BLaER1 treated with 17β-estradiol and CSF1 and Interleukin-3, amounts not matched to agents 10 nM and 100 nM (cell line): Measurements from ENCODE around the gene ATP1B1.

Experiments
- H3K27ac ChIP-seq, 11 experiments: shearing (Covaris generic); formaldehyde crosslinking; 2 replicates each; pipeline ENCODE4 v1.8.1; 2022
- H3K27me3 ChIP-seq, 11 experiments: shearing (Covaris generic); formaldehyde crosslinking; 2 replicates each; pipeline ENCODE4 v1.8.1; 2022
- H3K36me3 ChIP-seq, 11 experiments: shearing (Covaris generic); formaldehyde crosslinking; 2 replicates each; pipeline ENCODE4 v1.8.1; 2022
- H3K4me1 ChIP-seq, 10 experiments: shearing (Covaris generic); formaldehyde crosslinking; 2 replicates each; pipeline ENCODE4 v1.8.1; 2022
- H3K4me2 ChIP-seq, 11 experiments: shearing (Covaris generic); formaldehyde crosslinking; 2 replicates each; pipeline ENCODE4 v1.8.1; 2022
- H3K4me3 ChIP-seq, 10 experiments: shearing (Covaris generic); formaldehyde crosslinking; 2 replicates each; pipeline ENCODE4 v1.8.1; 2022
- H3K9ac ChIP-seq, 11 experiments: shearing (Covaris generic); formaldehyde crosslinking; 2 replicates each; pipeline ENCODE4 v1.8.1; 2022
- H3K9me3 ChIP-seq, 11 experiments: shearing (Covaris generic); formaldehyde crosslinking; replicated peaks in 1 of 11; 2 replicates each; pipeline ENCODE4 v1.8.1; 2022
- H4K20me1 ChIP-seq, 11 experiments: shearing (Covaris generic); formaldehyde crosslinking; 2 replicates each; pipeline ENCODE4 v1.8.1; 2022
- Cebpa-rat ChIP-seq, 11 experiments: shearing (Covaris generic); IDR thresholded peaks; 2 replicates each; pipeline ENCODE4 v1.8.1; 2022

ATP1B1 gene

GRCh38 chr1:169106095-169106920 lies at the start of gene ATP1B1:
Gene ATP1B1 (plus strand): TSS chr1:169106690. CDS start chr1:169106830, 140 bp downstream.
- peaks cover 32 to 52% (median 42%) of the 10 kb centered on the region in 10 experiments for H3K4me1 ChIP-seq
- TF ChIP-seq Cebpa-rat (IDR thresholded peaks at IDR 0.05): no peak
- H4K20me1 ChIP-seq: peaks cover 0 to 7% (median 0%) of the 10 kb centered on the region in 11 experiments; a peak in 3 of 22 replicates
- H3K36me3 ChIP-seq: 0 out of 22 replicates have a peak, but pooled peaks cover 0 to under 1% (median 0%) of the 10 kb centered on the region in 11 experiments
- peaks cover 8 to 39% (median 26%) of the 10 kb centered on the region in 11 experiments; a peak in 20 of 22 replicates for H3K27me3 ChIP-seq
- H3K4me3 ChIP-seq: peak within 1 kb of the TSS; percentile 69 to 97 (median 78)
- H3K4me2 ChIP-seq: peak within 1 kb of the TSS; percentile 83 to 100 (median 95)
- peak within 1 kb of the TSS; percentile 59 to 85 (median 77) for H3K9ac ChIP-seq
- H3K27ac ChIP-seq: peak within 1 kb of the TSS; percentile 47 to 70 (median 61); a peak in 18 of 22 replicates
- no peaks in the 10 kb centered on the region for H3K9me3 ChIP-seq

GRCh38 chr1:169059421-169059820 lies 47.1 kb upstream of the ATP1B1 start:
- Histone ChIP-seq H4K20me1 (no peaks in the 10 kb centered on the region), H3K9ac (no peak overlapping the region), H3K27me3 (no peaks in the 10 kb centered on the region), H3K4me2 (peak overlapping the region in 3 of 11 experiments; percentile 59 to 76 (median 64); a peak in 6 of 22 replicates), H3K4me3 (no peak overlapping the region), H3K27ac (peak overlapping the region in 2 of 11 experiments; percentile 78 to 80; a peak in 3 of 22 replicates), H3K36me3 (no peaks in the 10 kb centered on the region), H3K9me3 (peaks cover 0 to 15% (median 5%) of the 10 kb centered on the region in 11 experiments; a peak in 6 of 22 replicates), H3K4me1 (peaks cover 0 to 48% (median 9%) of the 10 kb centered on the region in 10 experiments; a peak in 11 of 20 replicates)
- TF ChIP-seq Cebpa-rat (IDR thresholded peaks at IDR 0.05): no peak

GRCh38 chr1:169060043-169060722 lies 46.3 kb upstream of the ATP1B1 start:
- Histone ChIP-seq H3K9me3 (peaks cover 0 to 15% (median 5%) of the 10 kb centered on the region in 11 experiments; a peak in 6 of 22 replicates), H3K9ac (peak overlapping the region in 3 of 11 experiments; percentile 33 to 48 (median 34); a peak in 4 of 22 replicates), H3K4me2 (peak overlapping the region in 3 of 11 experiments; percentile 59 to 76 (median 64); a peak in 6 of 22 replicates)

GRCh38 chr1:169060919-169061639 lies 45.4 kb upstream of the ATP1B1 start:
- Histone ChIP-seq H3K36me3 (no peaks in the 10 kb centered on the region), H3K27ac (peak overlapping the region in 3 of 11 experiments; percentile 77 to 80 (median 78); a peak in 6 of 22 replicates), H3K27me3 (no peaks in the 10 kb centered on the region), H3K9ac (peak overlapping the region in 3 of 11 experiments; percentile 48 to 68 (median 48); a peak in 3 of 22 replicates), H3K4me1 (peaks cover 0 to 48% (median 9%) of the 10 kb centered on the region in 10 experiments; a peak in 11 of 20 replicates), H3K4me2 (peak overlapping the region in 3 of 11 experiments; percentile 59 to 76 (median 64); a peak in 6 of 22 replicates), H3K4me3 (no peak overlapping the region), H4K20me1 (no peaks in the 10 kb centered on the region), H3K9me3 (peaks cover 0 to 18% (median 5%) of the 10 kb centered on the region in 11 experiments; a peak in 6 of 22 replicates)
- TF ChIP-seq Cebpa-rat (IDR thresholded peaks at IDR 0.05): no peak

More at GRCh38 chr1:169060043-169060722, 46.3 kb upstream of the ATP1B1 start:
- peaks cover 0 to 48% (median 9%) of the 10 kb centered on the region in 10 experiments; a peak in 11 of 20 replicates for H3K4me1 ChIP-seq
- no peak for TF ChIP-seq Cebpa-rat (IDR thresholded peaks at IDR 0.05)
- H3K36me3 ChIP-seq: no peaks in the 10 kb centered on the region
- H4K20me1 ChIP-seq: no peaks in the 10 kb centered on the region
- H3K4me3 ChIP-seq: no peak overlapping the region
- H3K27ac ChIP-seq: peak overlapping the region in 3 of 11 experiments; percentile 77 to 80 (median 78); a peak in 6 of 22 replicates
- H3K27me3 ChIP-seq: no peaks in the 10 kb centered on the region

GRCh38 chr1:169062152-169062551 lies 44.3 kb upstream of the ATP1B1 start:
- no peaks in the 10 kb centered on the region for H4K20me1 ChIP-seq
- H3K9ac ChIP-seq: no peak overlapping the region
- peak overlapping the region in 2 of 11 experiments; percentile 78 to 80; a peak in 2 of 22 replicates for H3K27ac ChIP-seq
- H3K9me3 ChIP-seq: peaks cover 5 to 29% (median 10%) of the 10 kb centered on the region in 11 experiments; a peak in 20 of 22 replicates
- no peaks in the 10 kb centered on the region for H3K27me3 ChIP-seq
- no peak for TF ChIP-seq Cebpa-rat (IDR thresholded peaks at IDR 0.05)
- peaks cover 0 to 48% (median 9%) of the 10 kb centered on the region in 10 experiments; a peak in 11 of 20 replicates for H3K4me1 ChIP-seq
- H3K36me3 ChIP-seq: no peaks in the 10 kb centered on the region
- peak overlapping the region in 3 of 11 experiments; percentile 59 to 76 (median 64); a peak in 4 of 22 replicates for H3K4me2 ChIP-seq
- H3K4me3 ChIP-seq: no peak overlapping the region

- Histone ChIP-seq H4K20me1 (no peaks in the 10 kb centered on the region), H3K36me3 (no peaks in the 10 kb centered on the region), H3K27ac (no peak overlapping the region), H3K27me3 (no peaks in the 10 kb centered on the region), H3K4me3 (no peak overlapping the region), H3K4me1 (peaks cover 0 to 29% (median 0%) of the 10 kb centered on the region in 10 experiments; a peak in 6 of 20 replicates), H3K4me2 (no peak overlapping the region), H3K9ac (no peak overlapping the region), H3K9me3 (peaks cover 6 to 33% (median 12%) of the 10 kb centered on the region in 11 experiments; a peak in 20 of 22 replicates)
- no peak for TF ChIP-seq Cebpa-rat (IDR thresholded peaks at IDR 0.05)
Observed at GRCh38 chr1:169064103-169064502, 42.4 kb upstream of the ATP1B1 start.

- no peak overlapping the region for H3K4me3 ChIP-seq
- no peak for TF ChIP-seq Cebpa-rat (IDR thresholded peaks at IDR 0.05)
- H3K36me3 ChIP-seq: no peaks in the 10 kb centered on the region
- H4K20me1 ChIP-seq: no peaks in the 10 kb centered on the region
- H3K27ac ChIP-seq: no peak overlapping the region
- no peak overlapping the region for H3K4me2 ChIP-seq
- no peaks in the 10 kb centered on the region for H3K27me3 ChIP-seq
- H3K9me3 ChIP-seq: peaks cover 6 to 20% (median 9%) of the 10 kb centered on the region in 11 experiments; a peak in 19 of 22 replicates
- no peaks in the 10 kb centered on the region for H3K4me1 ChIP-seq
- H3K9ac ChIP-seq: no peak overlapping the region
Observed at GRCh38 chr1:169070547-169070946, 35.9 kb upstream of the ATP1B1 start.

- H3K9ac ChIP-seq: no peak overlapping the region
- H3K9me3 ChIP-seq: peaks cover 6 to 16% (median 9%) of the 10 kb centered on the region in 11 experiments; a peak in 19 of 22 replicates
- no peak for TF ChIP-seq Cebpa-rat (IDR thresholded peaks at IDR 0.05)
- H3K27me3 ChIP-seq: no peaks in the 10 kb centered on the region
- no peaks in the 10 kb centered on the region for H3K36me3 ChIP-seq
- no peak overlapping the region for H3K4me3 ChIP-seq
- H3K27ac ChIP-seq: no peak overlapping the region
- no peaks in the 10 kb centered on the region for H4K20me1 ChIP-seq
- no peaks in the 10 kb centered on the region for H3K4me1 ChIP-seq
- H3K4me2 ChIP-seq: no peak overlapping the region
Observed at GRCh38 chr1:169070958-169071357, 35.5 kb upstream of the ATP1B1 start.
